Activated CD8-positive, alpha-beta memory T cell treated with anti-CD3 and anti-CD28 coated beads, Interleukin-2, amount 50 U/mL, for 4 hours (primary cell): Measurements from ENCODE around the gene NDUFV1.
"Not testable (repeated sequence)": the region's sequence is repeated elsewhere in the genome, so short reads cannot be mapped to it uniquely, and the experiment has no call there.

Experiments
- DNase-seq: peaks from one replicate; pipeline ENCODE4 v3.0.0-alpha.2; 2020

Gene NDUFV1

GRCh38 chr11:67606492-67607295 is at the start of gene NDUFV1:
Gene NDUFV1, plus strand, starts transcription at chr11:67606936. Its CDS starts 69 bp downstream, at chr11:67607005.
- peak; percentile 97 for DNase-seq

- no peak for DNase-seq
Observed at GRCh38 chr11:67558084-67558772, 48.5 kb upstream of the NDUFV1 start.

- no peak for DNase-seq
Observed at GRCh38 chr11:67561971-67562619, 44.6 kb upstream of the NDUFV1 start.

- no peak for DNase-seq
Observed at GRCh38 chr11:67562963-67563704, 43.6 kb upstream of the NDUFV1 start.

GRCh38 chr11:67563705-67564114 is 43.0 kb upstream of the NDUFV1 start:
- not testable (repeated sequence) for DNase-seq

GRCh38 chr11:67564230-67564629 is 42.5 kb upstream of the NDUFV1 start:
- DNase-seq, result no peak

- no peak for DNase-seq
Observed at GRCh38 chr11:67571443-67571842, 35.3 kb upstream of the NDUFV1 start.

GRCh38 chr11:67572305-67572704 is 34.4 kb upstream of the NDUFV1 start:
- DNase-seq, result no peak

GRCh38 chr11:67572747-67573419 is 33.9 kb upstream of the NDUFV1 start:
- DNase-seq, result no peak

GRCh38 chr11:67574938-67575337 is 31.8 kb upstream of the NDUFV1 start:
- DNase-seq, result no peak

- DNase-seq, result no peak
Observed at GRCh38 chr11:67576735-67577475, 29.8 kb upstream of the NDUFV1 start.

GRCh38 chr11:67577951-67578350 is 28.8 kb upstream of the NDUFV1 start:
- DNase-seq, result no peak

- no peak for DNase-seq
Observed at GRCh38 chr11:67581469-67581868, 25.3 kb upstream of the NDUFV1 start.

- no peak for DNase-seq
Observed at GRCh38 chr11:67582011-67582410, 24.7 kb upstream of the NDUFV1 start.

- peak; percentile 82 for DNase-seq
Observed at GRCh38 chr11:67583247-67584204, 23.2 kb upstream of the NDUFV1 start, which contains the start of gene GSTP1. Gene GSTP1, plus strand, starts transcription at chr11:67583812. Its CDS starts 32 bp downstream, at chr11:67583844.

GRCh38 chr11:67584205-67584880 is 22.4 kb upstream of the NDUFV1 start:
- no peak for DNase-seq

GRCh38 chr11:67584881-67585873 is 21.6 kb upstream of the NDUFV1 start:
- DNase-seq, result no peak

GRCh38 chr11:67585911-67586310 is 20.8 kb upstream of the NDUFV1 start:
- DNase-seq, result no peak
